ENCODE data around the gene UNC13A. TPM values are rescaled to one million over a fixed set of nuclear protein-coding genes. Genes with fewer than 3 reads are reported as not detected.
A peak's percentile ranks its signal among the peaks of the same experiment; 100 is the strongest.

Gene UNC13A
- total RNA-seq, 2 donors from 2014 or later: 1.3 to 2.6 TPM

DNA sequence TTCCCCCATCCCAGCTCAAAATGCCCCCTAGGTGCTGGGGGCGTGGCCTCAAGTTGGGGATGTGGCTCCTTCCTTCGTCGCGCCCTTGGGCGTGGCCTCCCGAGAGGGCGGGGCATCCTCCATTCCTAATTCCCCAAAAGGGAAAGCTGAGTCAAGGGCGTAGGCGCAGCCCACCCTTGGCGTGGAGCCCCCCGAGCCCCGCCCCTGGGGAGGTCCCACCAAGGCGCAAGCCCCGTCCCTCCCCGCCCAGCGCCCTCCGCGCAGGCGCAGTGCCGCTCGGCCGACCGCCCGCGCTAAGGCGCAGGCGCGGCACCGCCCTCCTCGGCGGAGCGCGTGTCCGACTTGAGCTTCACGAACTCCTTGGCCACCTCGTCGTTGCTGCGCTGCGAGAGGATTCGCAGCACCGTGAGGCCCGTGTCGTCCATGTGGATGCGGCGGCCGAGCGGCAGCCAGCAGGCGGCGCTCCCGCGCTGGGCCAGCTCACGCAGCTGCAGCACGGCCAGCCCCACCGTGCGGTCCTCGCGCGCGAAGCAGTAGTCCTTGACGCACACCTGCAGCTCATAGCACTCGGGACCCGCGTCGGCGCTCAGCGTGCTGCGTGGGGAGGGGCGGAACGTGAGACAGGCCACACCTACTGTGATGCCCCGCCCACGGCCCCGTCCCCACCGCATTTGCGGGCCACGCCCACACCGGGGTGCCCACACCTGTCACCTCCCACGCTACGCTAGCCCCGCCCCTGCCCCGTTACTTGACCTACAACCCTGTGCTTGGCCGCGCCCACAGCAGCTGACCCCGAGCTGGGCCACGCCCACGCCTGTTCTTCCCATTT lies 82.2 kb downstream of the UNC13A start:
- ATAC-seq (peak; percentile 71), DNase-seq (peak; percentile 70 to 86 (median 76))
- TF ChIP-seq, protein P1, sequence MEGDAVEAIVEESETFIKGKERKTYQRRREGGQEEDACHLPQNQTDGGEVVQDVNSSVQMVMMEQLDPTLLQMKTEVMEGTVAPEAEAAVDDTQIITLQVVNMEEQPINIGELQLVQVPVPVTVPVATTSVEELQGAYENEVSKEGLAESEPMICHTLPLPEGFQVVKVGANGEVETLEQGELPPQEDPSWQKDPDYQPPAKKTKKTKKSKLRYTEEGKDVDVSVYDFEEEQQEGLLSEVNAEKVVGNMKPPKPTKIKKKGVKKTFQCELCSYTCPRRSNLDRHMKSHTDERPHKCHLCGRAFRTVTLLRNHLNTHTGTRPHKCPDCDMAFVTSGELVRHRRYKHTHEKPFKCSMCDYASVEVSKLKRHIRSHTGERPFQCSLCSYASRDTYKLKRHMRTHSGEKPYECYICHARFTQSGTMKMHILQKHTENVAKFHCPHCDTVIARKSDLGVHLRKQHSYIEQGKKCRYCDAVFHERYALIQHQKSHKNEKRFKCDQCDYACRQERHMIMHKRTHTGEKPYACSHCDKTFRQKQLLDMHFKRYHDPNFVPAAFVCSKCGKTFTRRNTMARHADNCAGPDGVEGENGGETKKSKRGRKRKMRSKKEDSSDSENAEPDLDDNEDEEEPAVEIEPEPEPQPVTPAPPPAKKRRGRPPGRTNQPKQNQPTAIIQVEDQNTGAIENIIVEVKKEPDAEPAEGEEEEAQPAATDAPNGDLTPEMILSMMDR (IDR thresholded peaks at IDR 0.05): peak; percentile 21 to 66 (median 42)
- no peak for TF ChIP-seq POLR2A (IDR thresholded peaks at IDR 0.05)
- H3K27ac ChIP-seq: peak overlapping the region in 1 of 4 donors; percentile 68
- peaks cover 12% of the 10 kb centered on the region for H3K4me1 ChIP-seq
- WGBS, 2 donors: 2 to 6% methylated on average over 13 to 80 of the region's 85 CpGs
- H3K4me3 ChIP-seq: no peak overlapping the region
- H3K27me3 ChIP-seq: no peaks in the 10 kb centered on the region
- intact Hi-C loops (cut with DNase I): no loop called here
- H3K9me3 ChIP-seq: no peaks in the 10 kb centered on the region
- no peaks in the 10 kb centered on the region for H3K36me3 ChIP-seq (replicated peaks in 1 of 2; ENCODE audit: insufficient read depth in 1 of 2, low read depth in 2 of 2)

DNA sequence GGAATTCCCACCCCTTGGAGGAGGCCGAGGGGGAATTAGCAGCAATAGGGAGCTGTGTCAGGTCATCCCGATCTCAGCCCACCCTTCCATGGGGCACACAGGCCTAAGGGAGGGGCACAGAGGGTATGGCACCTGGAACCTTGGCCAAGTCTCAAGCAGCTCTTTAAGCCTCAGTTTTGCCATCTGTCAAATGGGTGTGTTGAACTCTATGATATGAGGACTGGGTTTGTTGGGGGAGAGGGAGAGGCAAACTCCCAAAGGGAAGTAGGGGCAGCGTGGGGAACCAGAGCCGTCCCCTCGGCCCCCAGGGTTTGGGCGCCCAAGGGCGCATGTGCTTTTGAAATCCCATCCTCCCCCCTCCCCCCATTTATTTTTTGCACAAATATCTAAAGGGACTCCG lies 83.0 kb downstream of the UNC13A start:
- intact Hi-C loops (cut with DNase I): no loop called here
- no peaks in the 10 kb centered on the region for H3K9me3 ChIP-seq
- H3K36me3 ChIP-seq (replicated peaks in 1 of 2; ENCODE audit: insufficient read depth in 1 of 2, low read depth in 2 of 2): no peaks in the 10 kb centered on the region
- no peak overlapping the region for H3K27ac ChIP-seq
- H3K27me3 ChIP-seq: no peaks in the 10 kb centered on the region
- 79 to 89% methylated on average over 8 of the region's 8 CpGs for WGBS, 2 donors
- ATAC-seq (no peak), DNase-seq (no peak)
- peaks cover 12% of the 10 kb centered on the region for H3K4me1 ChIP-seq
- TF ChIP-seq, protein P1 (IDR thresholded peaks at IDR 0.05): no peak
- no peak for TF ChIP-seq POLR2A (IDR thresholded peaks at IDR 0.05)
- H3K4me3 ChIP-seq: no peak overlapping the region

DNA sequence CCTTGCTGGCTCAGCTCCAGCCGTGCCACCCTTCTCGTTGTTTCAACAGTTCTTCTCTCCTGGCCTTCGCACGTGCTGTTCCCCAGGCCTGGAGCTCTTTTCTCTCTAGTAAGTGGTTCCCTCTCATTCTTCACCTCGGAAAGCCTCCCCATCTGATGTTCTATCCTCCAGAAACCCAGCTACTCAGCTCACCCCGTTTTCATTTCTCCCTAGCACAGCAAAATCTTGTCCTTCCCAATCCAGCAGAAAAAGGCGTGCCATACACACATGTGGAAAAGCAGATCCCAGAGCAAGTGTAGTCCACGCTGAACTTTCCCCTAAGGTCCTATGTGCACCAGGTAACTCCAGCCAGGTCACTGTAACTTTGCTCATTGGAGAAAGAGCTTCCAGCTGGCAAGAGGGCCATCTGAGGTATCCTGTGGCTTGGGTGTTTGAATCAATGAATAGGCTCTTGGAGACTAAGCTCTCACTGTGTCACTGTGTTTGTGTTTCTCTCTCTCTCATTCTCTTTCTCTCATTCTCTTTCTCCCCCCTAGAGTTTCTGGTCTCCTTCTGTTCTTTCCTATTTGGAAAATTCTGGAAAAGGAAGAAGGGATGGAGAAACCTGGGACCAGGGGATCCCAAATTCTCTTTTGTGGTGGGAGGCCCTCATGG lies 83.7 kb downstream of the UNC13A start:
- no peak overlapping the region for H3K27ac ChIP-seq
- intact Hi-C loops (cut with DNase I): no loop called here
- H3K4me1 ChIP-seq: peaks cover 12% of the 10 kb centered on the region
- H3K4me3 ChIP-seq: no peak overlapping the region
- no peaks in the 10 kb centered on the region for H3K27me3 ChIP-seq
- no peaks in the 10 kb centered on the region for H3K36me3 ChIP-seq (replicated peaks in 1 of 2; ENCODE audit: insufficient read depth in 1 of 2, low read depth in 2 of 2)
- H3K9me3 ChIP-seq: no peaks in the 10 kb centered on the region
- no peak for ATAC-seq
- TF ChIP-seq POLR2A (IDR thresholded peaks at IDR 0.05): no peak
- TF ChIP-seq, protein P1 (IDR thresholded peaks at IDR 0.05): no peak
- DNase-seq: no peak
- WGBS, 2 donors: 59 to 60% methylated on average over 8 of the region's 8 CpGs

DNA sequence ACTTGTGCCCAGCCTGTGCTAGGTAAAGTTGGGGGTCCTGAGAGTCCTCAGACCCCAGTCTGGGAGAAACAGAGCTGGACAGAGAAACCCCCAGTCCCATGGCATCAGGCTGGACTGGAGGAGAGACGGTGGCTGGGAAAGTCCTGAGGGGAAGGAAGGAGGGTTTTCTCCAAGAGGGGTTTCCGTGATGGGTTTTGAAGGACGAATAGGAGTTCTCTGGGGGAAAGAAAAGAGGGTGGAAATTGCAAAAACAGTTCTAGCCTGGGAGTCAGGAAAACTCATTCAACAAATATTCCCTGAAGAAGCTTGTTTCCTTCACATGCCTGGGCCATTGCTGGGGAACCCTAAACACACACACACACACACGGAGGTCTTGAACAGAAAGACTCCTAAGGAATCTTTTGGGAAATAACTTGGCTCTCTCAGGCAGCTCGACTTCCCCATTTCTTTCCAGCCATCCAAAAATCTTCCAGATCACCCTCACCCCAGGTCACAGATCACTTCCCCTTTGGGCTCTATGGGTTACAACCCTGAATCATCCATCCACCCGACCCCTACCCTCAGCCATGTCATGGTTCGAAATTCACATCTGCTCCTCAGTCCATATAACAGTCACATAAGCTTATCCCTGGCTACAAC lies 85.2 kb downstream of the UNC13A start:
- Histone ChIP-seq H3K4me1 (peaks cover 12% of the 10 kb centered on the region), H3K27me3 (no peaks in the 10 kb centered on the region), H3K27ac (no peak overlapping the region), H3K36me3 (replicated peaks in 1 of 2; ENCODE audit: insufficient read depth in 1 of 2, low read depth in 2 of 2) (no peaks in the 10 kb centered on the region), H3K9me3 (no peaks in the 10 kb centered on the region), H3K4me3 (no peak overlapping the region)
- intact Hi-C loops (cut with DNase I): no loop called here
- no peak for TF ChIP-seq POLR2A (IDR thresholded peaks at IDR 0.05)
- TF ChIP-seq, protein P1 (IDR thresholded peaks at IDR 0.05): no peak
- ATAC-seq (no peak), DNase-seq (no peak)
- 59 to 66% methylated on average over 7 of the region's 7 CpGs for WGBS, 2 donors
